ES-I3 (cell line): ENCODE data around the gene TMPRSS7.
"Not testable (repeated sequence)": the region's sequence is repeated elsewhere in the genome, so short reads cannot be mapped to it uniquely, and the experiment has no call there.

ENCODE experiments used
- H3K36me3 ChIP-seq: 2 replicates; pipeline ENCODE4 v1.6.1; 2013; ENCODE audit warnings: mild to moderate bottlenecking, low read length, control low read depth, moderate library complexity; ENCODE audit not compliant: insufficient read depth
- H3K4me1 ChIP-seq: 2 replicates; pipeline ENCODE4 v1.6.1; 2013; ENCODE audit warnings: mild to moderate bottlenecking, control low read depth, low read length; ENCODE audit not compliant: insufficient read depth
- H3K9ac ChIP-seq: 2 replicates; pipeline ENCODE4 v1.6.1; 2013; ENCODE audit warnings: low read depth, mild to moderate bottlenecking, low read length, moderate library complexity
- H3K9me3 ChIP-seq: 2 replicates; pipeline ENCODE4 v1.6.1; 2013; ENCODE audit warnings: mild to moderate bottlenecking, low read length, moderate library complexity; ENCODE audit not compliant: control insufficient read depth, insufficient read depth

The TMPRSS7 gene

DNA sequence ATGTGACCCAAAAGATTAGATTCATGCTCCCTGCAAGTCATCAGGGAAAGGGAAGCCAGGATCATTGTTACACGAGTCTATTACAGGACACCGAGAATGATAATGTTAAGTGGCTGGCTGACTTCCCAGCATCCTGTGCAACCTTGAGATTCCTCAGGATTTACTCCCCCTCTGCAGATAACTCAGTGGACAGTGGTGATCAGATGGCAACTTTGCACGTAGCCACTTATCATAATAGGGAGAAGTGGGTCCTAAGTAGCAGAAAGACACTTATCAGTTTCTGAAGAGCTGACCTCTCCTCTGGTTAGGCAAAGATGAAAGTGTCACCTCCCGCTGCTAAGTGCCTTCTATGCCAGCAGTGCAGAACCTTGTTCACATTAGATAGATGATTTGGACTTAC is 6.7 kb upstream of the TMPRSS7 start:
- H3K9ac ChIP-seq, result no peak overlapping the region
- H3K9me3 ChIP-seq, result 0 out of 2 replicates have a peak, but pooled peaks cover 5% of the 10 kb centered on the region
- no peaks in the 10 kb centered on the region for H3K4me1 ChIP-seq
- no peaks in the 10 kb centered on the region for H3K36me3 ChIP-seq

DNA sequence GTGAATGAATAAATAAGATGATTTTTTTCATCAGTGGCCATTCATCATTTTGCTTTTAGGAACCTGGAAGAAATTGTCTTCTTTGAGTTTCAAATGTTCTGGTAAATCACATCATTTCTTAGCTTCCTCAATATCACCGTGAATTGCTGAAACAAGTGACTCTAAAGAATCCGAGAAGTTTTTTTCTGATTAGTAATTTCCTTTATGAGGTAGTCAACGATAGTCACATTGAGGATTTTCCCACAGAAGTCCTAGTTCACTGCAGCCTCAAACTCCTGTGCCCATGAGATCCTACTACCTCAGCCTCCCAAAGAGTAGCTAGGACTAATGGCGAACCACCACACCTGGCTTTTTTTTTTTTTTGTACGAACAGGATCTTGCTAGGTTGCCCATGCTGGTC is 3.6 kb upstream of the TMPRSS7 start:
- Histone ChIP-seq H3K36me3 (no peaks in the 10 kb centered on the region), H3K9me3 (0 out of 2 replicates have a peak, but pooled peaks cover 5% of the 10 kb centered on the region), H3K4me1 (no peaks in the 10 kb centered on the region), H3K9ac (no peak overlapping the region)

DNA sequence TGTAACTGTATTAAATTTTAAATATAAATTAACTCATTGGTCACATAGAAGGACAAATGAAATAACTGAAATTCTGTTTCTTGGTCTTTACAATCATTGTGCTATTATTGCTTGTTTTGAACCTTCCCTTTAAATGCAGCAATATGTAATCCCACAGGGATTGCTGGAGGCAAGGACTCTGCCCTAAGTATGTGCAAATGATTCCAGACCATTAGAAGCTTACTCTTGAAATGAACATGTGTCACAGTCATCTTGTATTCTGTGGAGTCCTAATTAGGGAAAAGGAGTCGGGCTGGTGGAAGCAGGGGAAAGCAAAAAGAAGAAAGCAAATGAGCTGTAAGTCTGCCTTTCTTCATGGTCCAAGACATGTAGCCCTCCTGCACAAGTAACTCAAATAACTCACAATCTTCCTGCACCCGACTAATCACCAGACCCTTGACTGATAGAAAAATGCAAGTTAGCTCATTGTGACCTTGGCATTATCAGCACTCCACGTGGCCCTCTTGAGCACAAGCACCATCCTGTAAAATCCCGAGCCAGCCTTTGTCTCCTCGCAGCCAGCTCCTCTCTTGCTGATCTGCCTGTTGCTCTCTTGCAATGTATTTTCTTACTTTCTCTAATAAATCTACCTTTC is 2.3 kb upstream of the TMPRSS7 start:
- Histone ChIP-seq H3K36me3 (no peaks in the 10 kb centered on the region), H3K9me3 (peaks cover 9% of the 10 kb centered on the region; the same call in 1 of the 2 replicates)

DNA sequence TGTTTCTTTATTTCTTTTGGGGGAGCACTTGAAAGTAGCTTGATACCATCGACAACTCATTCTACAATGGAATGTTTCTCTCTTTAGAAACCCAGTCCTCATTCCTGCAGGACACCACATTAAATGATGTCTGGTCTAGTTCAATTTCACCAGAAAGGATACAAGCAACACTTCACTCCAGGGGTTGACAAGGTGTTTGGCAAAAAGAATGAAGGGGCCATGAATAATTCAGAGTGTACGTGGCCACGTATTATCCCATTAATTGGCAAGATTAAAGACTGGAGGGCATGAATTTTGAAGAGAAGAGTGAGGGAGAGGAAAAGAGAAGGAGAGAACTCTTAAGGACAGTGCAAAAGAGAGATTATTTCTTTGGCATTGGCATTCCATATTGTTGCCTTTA is 705 bp downstream of the TMPRSS7 start:
- Histone ChIP-seq H3K36me3 (no peaks in the 10 kb centered on the region), H3K9me3 (peaks cover 12% of the 10 kb centered on the region; the same call in 1 of the 2 replicates), H3K4me1 (no peaks in the 10 kb centered on the region), H3K9ac (no peak overlapping the region)

More for the DNA sequence above, 2.3 kb upstream of the TMPRSS7 start:
- no peaks in the 10 kb centered on the region for H3K4me1 ChIP-seq
- no peak overlapping the region for H3K9ac ChIP-seq

- H3K4me1 ChIP-seq, H3K36me3 ChIP-seq, H3K9ac ChIP-seq: not testable (repeated sequence)
- peaks cover 10% of the 10 kb centered on the region; the same call in 1 of the 2 replicates for H3K9me3 ChIP-seq
These were observed 2.7 kb downstream of the TMPRSS7 start for GRCh38 chr3:112037194-112037593.

GRCh38 chr3:112038863-112039262 is 4.3 kb downstream of the TMPRSS7 start:
- no peak overlapping the region for H3K9ac ChIP-seq
- peaks cover 4% of the 10 kb centered on the region; the same call in 1 of the 2 replicates for H3K4me1 ChIP-seq
- H3K36me3 ChIP-seq, result no peaks in the 10 kb centered on the region
- peaks cover 7% of the 10 kb centered on the region; the same call in 1 of the 2 replicates for H3K9me3 ChIP-seq

DNA sequence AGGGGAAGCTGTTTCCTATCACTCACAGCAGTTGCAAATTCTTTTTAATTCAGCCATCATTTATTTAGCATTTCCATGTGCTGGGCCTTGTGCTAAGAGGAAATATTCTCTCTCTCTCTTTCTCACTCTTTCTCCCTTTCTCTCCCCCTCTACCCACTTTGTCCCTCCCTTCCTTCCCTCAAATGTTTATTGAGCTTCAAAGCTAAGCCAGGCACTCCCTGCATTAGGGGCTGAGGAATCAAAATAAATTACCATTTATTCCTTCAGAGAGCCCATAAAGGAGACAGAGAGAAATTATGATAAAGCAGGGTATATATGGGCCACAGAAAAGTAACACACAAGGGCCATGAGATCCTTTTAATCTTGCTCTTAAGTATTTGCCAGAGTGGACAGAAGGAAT is 6.8 kb downstream of the TMPRSS7 start:
- peaks cover 4% of the 10 kb centered on the region; the same call in 1 of the 2 replicates for H3K4me1 ChIP-seq
- no peak overlapping the region for H3K9ac ChIP-seq
- H3K9me3 ChIP-seq, result peaks cover 7% of the 10 kb centered on the region; the same call in 1 of the 2 replicates
- H3K36me3 ChIP-seq, result no peaks in the 10 kb centered on the region

- H3K36me3 ChIP-seq, result no peaks in the 10 kb centered on the region
- H3K9ac ChIP-seq, result no peak overlapping the region
- peaks cover 2% of the 10 kb centered on the region; the same call in 1 of the 2 replicates for H3K9me3 ChIP-seq
- peaks cover 4% of the 10 kb centered on the region; the same call in 1 of the 2 replicates for H3K4me1 ChIP-seq
These were observed 8.3 kb downstream of the TMPRSS7 start for GRCh38 chr3:112042842-112043280.

DNA sequence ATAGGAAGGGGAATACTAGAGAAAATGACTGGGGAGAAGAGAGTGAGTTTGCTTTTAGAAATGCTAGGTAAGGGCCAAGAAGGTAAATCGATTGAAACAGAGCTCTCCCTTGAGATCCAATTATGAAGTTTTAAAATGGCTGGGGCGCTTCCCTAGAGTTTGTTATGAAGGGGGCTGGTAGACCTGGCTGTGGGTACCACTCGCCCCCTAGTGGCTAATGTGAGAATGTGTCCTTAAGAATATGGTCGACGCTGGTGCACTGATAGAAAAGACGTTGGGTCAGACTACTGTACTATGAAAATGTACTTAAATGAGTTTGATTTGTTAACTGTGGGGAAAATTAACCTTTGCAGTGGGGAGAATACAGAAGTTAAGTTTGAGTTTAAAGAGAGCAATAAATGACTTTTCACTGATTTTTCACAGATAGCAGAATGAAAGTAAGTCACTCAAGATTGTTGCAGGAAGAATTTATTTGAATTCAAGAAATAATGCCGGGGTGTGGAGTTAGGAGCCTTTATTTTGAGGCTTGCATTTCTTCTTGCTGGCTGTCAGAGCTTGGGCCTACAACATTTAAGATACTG is 9.2 kb downstream of the TMPRSS7 start:
- Histone ChIP-seq H3K4me1 (peaks cover 6% of the 10 kb centered on the region), H3K9ac (no peak overlapping the region), H3K9me3 (no peaks in the 10 kb centered on the region), H3K36me3 (no peaks in the 10 kb centered on the region)

DNA sequence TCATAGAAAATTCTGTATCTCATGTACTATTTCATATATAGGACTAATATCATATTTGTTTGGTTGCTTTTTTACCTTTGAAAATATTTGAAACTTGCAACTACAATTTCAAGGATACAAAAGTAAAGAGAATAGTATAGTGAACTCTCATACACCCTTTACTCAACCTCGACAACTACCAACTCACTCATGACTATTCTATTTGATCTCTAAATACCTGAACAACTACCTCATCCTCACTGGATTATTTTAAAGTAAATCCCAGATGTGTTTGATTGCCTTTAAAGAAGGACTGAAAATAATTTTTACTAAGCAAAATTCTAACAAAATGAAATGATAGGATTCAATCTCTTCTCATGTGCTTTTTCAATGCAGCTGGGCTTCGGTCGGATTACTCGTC is 12.1 kb downstream of the TMPRSS7 start:
- no peaks in the 10 kb centered on the region for H3K9me3 ChIP-seq
- no peak overlapping the region for H3K9ac ChIP-seq
- no peaks in the 10 kb centered on the region for H3K36me3 ChIP-seq
- H3K4me1 ChIP-seq, result peaks cover 10% of the 10 kb centered on the region

GRCh38 chr3:112047264-112047663 is 12.7 kb downstream of the TMPRSS7 start:
- Histone ChIP-seq H3K4me1 (peaks cover 12% of the 10 kb centered on the region), H3K36me3 (no peaks in the 10 kb centered on the region), H3K9me3 (no peaks in the 10 kb centered on the region), H3K9ac (no peak overlapping the region)

GRCh38 chr3:112048911-112049310 is 14.4 kb downstream of the TMPRSS7 start:
- H3K9ac ChIP-seq, result no peak overlapping the region
- H3K9me3 ChIP-seq, result no peaks in the 10 kb centered on the region
- no peaks in the 10 kb centered on the region for H3K36me3 ChIP-seq
- peaks cover 23% of the 10 kb centered on the region for H3K4me1 ChIP-seq

GRCh38 chr3:112053229-112053628 is 18.7 kb downstream of the TMPRSS7 start:
- Histone ChIP-seq H3K9ac (no peak overlapping the region), H3K4me1 (peaks cover 23% of the 10 kb centered on the region), H3K36me3 (no peaks in the 10 kb centered on the region), H3K9me3 (no peaks in the 10 kb centered on the region)

- Histone ChIP-seq H3K4me1 (peaks cover 20% of the 10 kb centered on the region; the same call in 1 of the 2 replicates), H3K36me3 (no peaks in the 10 kb centered on the region), H3K9me3 (no peaks in the 10 kb centered on the region), H3K9ac (no peak overlapping the region)
These were observed 22.0 kb downstream of the TMPRSS7 start for GRCh38 chr3:112056451-112056929.

DNA sequence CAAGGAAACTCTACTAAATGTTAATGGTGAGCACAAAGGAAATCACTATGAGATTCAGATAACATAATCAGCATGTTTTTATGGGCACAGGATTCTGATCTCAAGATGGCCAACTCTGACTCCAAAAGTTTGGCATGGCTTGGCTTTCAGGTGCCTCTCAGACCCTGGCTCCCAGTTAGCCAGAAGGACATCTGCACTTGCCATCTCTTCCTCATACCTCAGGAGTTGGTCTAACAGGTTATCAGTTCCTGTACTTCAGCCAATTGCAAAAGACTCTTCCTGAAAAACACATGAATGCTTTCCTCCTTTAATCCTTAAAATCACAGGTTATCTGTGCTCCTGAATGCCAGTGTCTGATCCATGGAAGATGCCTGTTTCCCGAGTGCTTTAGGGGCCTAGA is 25.0 kb downstream of the TMPRSS7 start:
- Histone ChIP-seq H3K36me3 (no peaks in the 10 kb centered on the region), H3K9ac (no peak overlapping the region), H3K9me3 (no peaks in the 10 kb centered on the region), H3K4me1 (peaks cover 7% of the 10 kb centered on the region; the same call in 1 of the 2 replicates)
